A549 (cell line): ENCODE measurements around the gene HIVEP1. TPM values are rescaled to one million over a fixed set of nuclear protein-coding genes. Genes with fewer than 3 reads are reported as not detected.

ENCODE experiments used
- ATAC-seq, 2 experiments: fragments of 200-7000 bp in 1 of 2; fragments of >200 bp in 1 of 2; cut with Nextera tagmentation in 1 of 2; cut with Tn5 transposase in 1 of 2; 3 replicates each; pipeline versions ENCODE4 v1.8.0 to v1.9.1; 2018 to 2020; ENCODE audit warnings: mild to moderate bottlenecking in 1 of 2, moderate library complexity in 1 of 2
- CTCF ChIA-PET: fragments of 300-600 bp; sonication (Branson Sonifier 250); formaldehyde crosslinking; extraction: SDS; loops from one replicate; lab custom pipeline; 2021; ENCODE audit warnings: antibody characterized with exemption, inconsistent platforms; lab: Yijun Ruan, JAX
- POLR2A ChIA-PET: fragments of 350-600 bp; formaldehyde crosslinking; extraction: SDS; loops from one replicate; lab custom pipeline; 2021; ENCODE audit warnings: antibody characterized with exemption, inconsistent platforms; lab: Yijun Ruan, JAX
- DNase-seq, 2 experiments: peaks; one replicate each; pipeline versions ENCODE4 v3.0.0 to v3.0.0-alpha.2; 2011 to 2016; ENCODE audit warnings: low read depth in 1 of 2, low spot score in 1 of 2
- FAIRE-seq: peaks from 2 replicates; lab custom pipeline; 2011; peaks lifted over from hg19 to GRCh38; lab: Jason Lieb, UNC
- H3K27ac ChIP-seq, 2 experiments: fragments of >200 bp; sonication (Bioruptor Twin); formaldehyde crosslinking; 3 replicates each; pipeline ENCODE4 v1.5.1; 2016 to 2017
- H3K4me1 ChIP-seq: fragments of >200 bp; sonication (Bioruptor Twin); formaldehyde crosslinking; 3 replicates; pipeline ENCODE4 v1.6.1; 2016
- H3K4me2 ChIP-seq: fragments of >200 bp; sonication (Bioruptor Twin); formaldehyde crosslinking; 3 replicates; pipeline ENCODE4 v1.6.1; 2016
- H3K4me3 ChIP-seq: fragments of >200 bp; sonication (Bioruptor Twin); formaldehyde crosslinking; 3 replicates; pipeline ENCODE4 v1.5.1; 2016
- H3K9me3 ChIP-seq: fragments of >200 bp; sonication (Bioruptor Twin); formaldehyde crosslinking; 3 replicates; pipeline ENCODE4 v1.6.1; 2016
- CBX2 ChIP-seq: fragments of 200-600 bp; sonication (generic); IDR thresholded peaks from 2 replicates; pipeline ENCODE4 v1.6.1; 2016; ENCODE audit warnings: low read depth, mild to moderate bottlenecking, borderline replicate concordance
- CBX8 ChIP-seq: fragments of 200-600 bp; sonication (generic); IDR thresholded peaks from 2 replicates; pipeline ENCODE4 v1.6.1; 2016
- CEBPB ChIP-seq, 2 experiments: fragments of >200 bp in 1 of 2; sonication (Bioruptor Twin) in 1 of 2; formaldehyde crosslinking in 1 of 2; IDR thresholded peaks; 2 replicates each; pipeline ENCODE4 v1.6.1; 2012 to 2016
- CHD2 ChIP-seq: fragments of 150-350 bp; IDR thresholded peaks from 2 replicates; pipeline ENCODE4 v1.6.1; 2014; ENCODE audit warnings: low read length; ENCODE audit not compliant: partially characterized antibody
- CHD4 ChIP-seq: fragments of 200-600 bp; sonication (generic); IDR thresholded peaks from 2 replicates; pipeline ENCODE4 v1.6.1; 2016; ENCODE audit warnings: antibody characterized with exemption, mild to moderate bottlenecking, borderline replicate concordance
- FOXS1 ChIP-seq: fragments of 250-450 bp; sonication (Bioruptor Pico); IDR thresholded peaks from 2 replicates; pipeline ENCODE4 v1.5.0; 2020; ENCODE audit warnings: mild to moderate bottlenecking, moderate library complexity
- GATA3 ChIP-seq: IDR thresholded peaks from 2 replicates; pipeline ENCODE4 v1.6.1; 2012; ENCODE audit warnings: borderline replicate concordance
- HDAC2 ChIP-seq: fragments of 200-600 bp; sonication (generic); IDR thresholded peaks from 2 replicates; pipeline ENCODE4 v1.6.1; 2016
- HOXA7 ChIP-seq: fragments of 250-450 bp; sonication (Bioruptor Pico); IDR thresholded peaks from 2 replicates; pipeline ENCODE4 v1.5.0; 2020; ENCODE audit warnings: mild to moderate bottlenecking, moderate library complexity
- HOXB13 ChIP-seq: fragments of 250-450 bp; sonication (Bioruptor Pico); IDR thresholded peaks from 2 replicates; pipeline ENCODE4 v1.5.0; 2020; ENCODE audit warnings: low read depth, mild to moderate bottlenecking, moderate library complexity
- KDM5A ChIP-seq: fragments of 200-600 bp; sonication (generic); IDR thresholded peaks from 2 replicates; pipeline ENCODE4 v1.6.1; 2016; ENCODE audit warnings: antibody characterized with exemption, mild to moderate bottlenecking
- MYC ChIP-seq: IDR thresholded peaks from 2 replicates; pipeline ENCODE4 v1.6.1; 2012; ENCODE audit warnings: mild to moderate bottlenecking, inconsistent platforms, low read length, improper control_type of control experiment, borderline replicate concordance
- NFE2L2 ChIP-seq: fragments of 150-350 bp; conservative IDR thresholded peaks from 2 replicates; pipeline ENCODE4 v1.6.1; 2014; ENCODE audit warnings: low read length
- PHF8 ChIP-seq: fragments of 200-600 bp; sonication (generic); IDR thresholded peaks from 2 replicates; pipeline ENCODE4 v1.6.1; 2016; ENCODE audit warnings: low read depth, mild to moderate bottlenecking, antibody characterized with exemption, moderate library complexity, borderline replicate concordance
- RARB ChIP-seq: fragments of 250-450 bp; sonication (Bioruptor Pico); IDR thresholded peaks from 2 replicates; pipeline ENCODE4 v1.8.0; 2021; ENCODE audit warnings: mild to moderate bottlenecking, moderate library complexity
- RCOR1 ChIP-seq: fragments of 150-350 bp; IDR thresholded peaks from 2 replicates; pipeline ENCODE4 v1.6.1; 2014; ENCODE audit warnings: antibody characterized with exemption, low read length, low read depth
- RFX5 ChIP-seq: fragments of 450-650 bp; IDR thresholded peaks from 2 replicates; pipeline ENCODE4 v1.7.1; 2014; ENCODE audit warnings: antibody characterized with exemption, mild to moderate bottlenecking, moderate library complexity
- RNF2 ChIP-seq: fragments of 200-600 bp; sonication (generic); IDR thresholded peaks from 2 replicates; pipeline ENCODE4 v1.6.1; 2016; ENCODE audit warnings: low read depth, mild to moderate bottlenecking, antibody characterized with exemption, moderate library complexity, borderline replicate concordance
- SMC3 ChIP-seq: fragments of >200 bp; sonication (Bioruptor Twin); formaldehyde crosslinking; IDR thresholded peaks from 3 replicates; pipeline ENCODE4 v1.6.1; 2018; ENCODE audit warnings: inconsistent platforms
- ZC3H11A ChIP-seq: fragments of 450-650 bp; IDR thresholded peaks from 2 replicates; pipeline ENCODE4 v1.6.1; 2014; ENCODE audit warnings: antibody characterized with exemption, mild to moderate bottlenecking
- ZFP36 ChIP-seq: fragments of 450-650 bp; IDR thresholded peaks from 2 replicates; pipeline ENCODE4 v1.6.1; 2014; ENCODE audit warnings: borderline replicate concordance; ENCODE audit not compliant: partially characterized antibody
- ZSCAN20 ChIP-seq: fragments of 250-450 bp; sonication (Bioruptor Pico); IDR thresholded peaks from 2 replicates; pipeline ENCODE4 v1.8.0; 2022; ENCODE audit warnings: mild to moderate bottlenecking, moderate library complexity
- WGBS: methylation state at CpG from one replicate; pipeline ENCODE4 v1.1.6; 2017; ENCODE audit errors: missing lambda C conversion rate; 5-methylcytosine and 5-hydroxymethylcytosine counted together
- polyA plus RNA-seq, 4 experiments: library from polyadenylated mRNA; depleted of rRNA in 3 of 4; stranded (reverse); fragments of >200 nt; fragmentation: RNase III in 1 of 4; extraction: RNeasy Plus Mini Kit Qiagen cat#74134 plus additional on column Dnase treatment in 1 of 4; gene quantifications; 2 replicates in 3 of 4; 3 replicates in 1 of 4; pipeline ENCODE4 v1.2.3, GENCODE V29; 2011 to 2017
- TF ChIP-seq, protein P1 (sequence below): fragments of >200 bp; sonication (Bioruptor Twin); formaldehyde crosslinking; IDR thresholded peaks from 3 replicates; pipeline ENCODE4 v1.6.1; 2016
- TF ChIP-seq, protein P2 (sequence below): IDR thresholded peaks from 2 replicates; pipeline ENCODE4 v1.6.1; 2012; ENCODE audit warnings: low read depth, borderline replicate concordance
- TF ChIP-seq, protein P3 (sequence below): fragments of 250-450 bp; sonication (Bioruptor Pico); IDR thresholded peaks from 2 replicates; pipeline ENCODE4 v1.5.0; 2021; ENCODE audit warnings: mild to moderate bottlenecking, moderate library complexity, borderline replicate concordance
- TF ChIP-seq, protein P4 (sequence below): fragments of 450-650 bp; IDR thresholded peaks from 2 replicates; pipeline ENCODE4 v1.6.1; 2014; ENCODE audit warnings: antibody characterized with exemption
- TF ChIP-seq, protein P5 (sequence below): fragments of 250-450 bp; sonication (Bioruptor Pico); IDR thresholded peaks from 2 replicates; pipeline ENCODE4 v1.5.0; 2020; ENCODE audit warnings: low read depth, mild to moderate bottlenecking, moderate library complexity

Gene HIVEP1
- polyA plus RNA-seq, 2 of the 4 experiments (the other 2 are of a cell fraction), result 5.8 to 10.5 TPM

DNA sequence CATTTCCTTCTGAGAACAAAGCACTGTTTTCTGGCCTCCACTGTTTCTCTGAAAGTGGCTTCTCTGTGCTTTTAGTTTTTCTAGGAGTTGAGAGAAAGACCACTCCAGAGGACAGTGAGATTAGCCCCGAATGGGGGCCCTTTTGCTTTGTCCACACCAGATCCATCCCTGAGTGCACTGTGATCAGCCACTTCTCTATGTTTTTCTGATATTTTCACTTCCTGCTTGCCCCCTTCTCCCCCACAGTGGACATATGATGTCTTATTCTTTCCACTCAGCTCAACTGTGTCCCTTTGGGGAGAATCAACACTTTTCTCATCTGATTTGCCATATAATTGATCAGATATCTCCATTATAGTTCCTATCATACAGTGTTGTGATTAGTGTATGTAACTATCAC lies 35.6 kb upstream of the HIVEP1 start:
- no peaks in the 10 kb centered on the region for H3K9me3 ChIP-seq
- peaks cover under 1% of the 10 kb centered on the region; the same call in 1 of the 3 replicates for H3K4me1 ChIP-seq
- 65% methylated on average over 1 of the region's 1 CpG for WGBS
- FAIRE-seq, result no peak
- no peak for DNase-seq
- no peak overlapping the region for H3K27ac ChIP-seq
- H3K4me3 ChIP-seq, result no peak overlapping the region
- TF ChIP-seq RARB (CRISPR knock-in tag), result no peak
- TF ChIP-seq, protein P1, sequence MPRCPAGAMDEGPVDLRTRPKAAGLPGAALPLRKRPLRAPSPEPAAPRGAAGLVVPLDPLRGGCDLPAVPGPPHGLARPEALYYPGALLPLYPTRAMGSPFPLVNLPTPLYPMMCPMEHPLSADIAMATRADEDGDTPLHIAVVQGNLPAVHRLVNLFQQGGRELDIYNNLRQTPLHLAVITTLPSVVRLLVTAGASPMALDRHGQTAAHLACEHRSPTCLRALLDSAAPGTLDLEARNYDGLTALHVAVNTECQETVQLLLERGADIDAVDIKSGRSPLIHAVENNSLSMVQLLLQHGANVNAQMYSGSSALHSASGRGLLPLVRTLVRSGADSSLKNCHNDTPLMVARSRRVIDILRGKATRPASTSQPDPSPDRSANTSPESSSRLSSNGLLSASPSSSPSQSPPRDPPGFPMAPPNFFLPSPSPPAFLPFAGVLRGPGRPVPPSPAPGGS, result no peak
- no peak for TF ChIP-seq RFX5
- no peak for TF ChIP-seq HDAC2
- TF ChIP-seq, protein P2, sequence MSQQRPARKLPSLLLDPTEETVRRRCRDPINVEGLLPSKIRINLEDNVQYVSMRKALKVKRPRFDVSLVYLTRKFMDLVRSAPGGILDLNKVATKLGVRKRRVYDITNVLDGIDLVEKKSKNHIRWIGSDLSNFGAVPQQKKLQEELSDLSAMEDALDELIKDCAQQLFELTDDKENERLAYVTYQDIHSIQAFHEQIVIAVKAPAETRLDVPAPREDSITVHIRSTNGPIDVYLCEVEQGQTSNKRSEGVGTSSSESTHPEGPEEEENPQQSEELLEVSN, result no peak
- no peak for TF ChIP-seq FOXS1 (CRISPR knock-in tag)
- TF ChIP-seq, protein P3, sequence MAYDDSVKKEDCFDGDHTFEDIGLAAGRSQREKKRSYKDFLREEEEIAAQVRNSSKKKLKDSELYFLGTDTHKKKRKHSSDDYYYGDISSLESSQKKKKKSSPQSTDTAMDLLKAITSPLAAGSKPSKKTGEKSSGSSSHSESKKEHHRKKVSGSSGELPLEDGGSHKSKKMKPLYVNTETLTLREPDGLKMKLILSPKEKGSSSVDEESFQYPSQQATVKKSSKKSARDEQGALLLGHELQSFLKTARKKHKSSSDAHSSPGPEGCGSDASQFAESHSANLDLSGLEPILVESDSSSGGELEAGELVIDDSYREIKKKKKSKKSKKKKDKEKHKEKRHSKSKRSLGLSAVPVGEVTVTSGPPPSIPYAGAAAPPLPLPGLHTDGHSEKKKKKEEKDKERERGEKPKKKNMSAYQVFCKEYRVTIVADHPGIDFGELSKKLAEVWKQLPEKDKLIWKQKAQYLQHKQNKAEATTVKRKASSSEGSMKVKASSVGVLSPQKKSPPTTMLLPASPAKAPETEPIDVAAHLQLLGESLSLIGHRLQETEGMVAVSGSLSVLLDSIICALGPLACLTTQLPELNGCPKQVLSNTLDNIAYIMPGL, result no peak
- no peak for TF ChIP-seq NFE2L2
- TF ChIP-seq, protein P4, sequence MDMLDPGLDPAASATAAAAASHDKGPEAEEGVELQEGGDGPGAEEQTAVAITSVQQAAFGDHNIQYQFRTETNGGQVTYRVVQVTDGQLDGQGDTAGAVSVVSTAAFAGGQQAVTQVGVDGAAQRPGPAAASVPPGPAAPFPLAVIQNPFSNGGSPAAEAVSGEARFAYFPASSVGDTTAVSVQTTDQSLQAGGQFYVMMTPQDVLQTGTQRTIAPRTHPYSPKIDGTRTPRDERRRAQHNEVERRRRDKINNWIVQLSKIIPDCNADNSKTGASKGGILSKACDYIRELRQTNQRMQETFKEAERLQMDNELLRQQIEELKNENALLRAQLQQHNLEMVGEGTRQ, result no peak
- TF ChIP-seq CBX8, result no peak
- TF ChIP-seq ZFP36, result no peak
- no peak for TF ChIP-seq CBX2
- TF ChIP-seq ZC3H11A, result no peak
- no peak for TF ChIP-seq CHD4
- no peak for TF ChIP-seq ZSCAN20 (CRISPR knock-in tag)
- TF ChIP-seq RNF2, result no peak
- H3K4me2 ChIP-seq, result no peak overlapping the region
- ATAC-seq, result no peak
- POLR2A ChIA-PET, result no interaction called here
- CTCF ChIA-PET, result no interaction called here

DNA sequence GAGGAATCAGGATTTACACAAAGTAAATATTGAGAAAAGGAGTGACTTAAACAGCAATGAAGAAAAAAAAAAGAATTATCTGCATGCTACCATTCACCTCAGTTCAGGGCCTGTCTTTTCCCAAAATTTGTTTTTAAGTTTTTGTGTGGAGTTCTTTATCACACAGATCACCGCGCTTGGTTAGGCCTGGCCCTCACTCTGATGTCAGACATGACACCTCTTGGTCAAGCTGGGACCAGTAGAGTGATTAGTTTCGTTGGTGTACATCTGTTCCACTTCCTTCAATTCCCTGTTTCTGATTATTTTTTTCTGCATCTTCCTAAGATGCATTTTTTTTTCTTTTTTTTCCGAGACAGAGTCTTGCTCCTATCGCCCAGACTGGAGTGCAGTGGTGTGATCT lies 34.9 kb upstream of the HIVEP1 start:
- no peak overlapping the region for H3K4me3 ChIP-seq
- 78% methylated on average over 5 of the region's 5 CpGs for WGBS
- ChIA-PET POLR2A (no interaction called here), CTCF (no interaction called here)
- no peak overlapping the region for H3K4me2 ChIP-seq
- no peak overlapping the region for H3K27ac ChIP-seq
- TF ChIP-seq ZFP36 (no peak), HOXA7 (CRISPR knock-in tag) (no peak)
- TF ChIP-seq, protein P5, sequence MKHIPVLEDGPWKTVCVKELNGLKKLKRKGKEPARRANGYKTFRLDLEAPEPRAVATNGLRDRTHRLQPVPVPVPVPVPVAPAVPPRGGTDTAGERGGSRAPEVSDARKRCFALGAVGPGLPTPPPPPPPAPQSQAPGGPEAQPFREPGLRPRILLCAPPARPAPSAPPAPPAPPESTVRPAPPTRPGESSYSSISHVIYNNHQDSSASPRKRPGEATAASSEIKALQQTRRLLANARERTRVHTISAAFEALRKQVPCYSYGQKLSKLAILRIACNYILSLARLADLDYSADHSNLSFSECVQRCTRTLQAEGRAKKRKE (CRISPR knock-in tag), result no peak
- FAIRE-seq (no peak), DNase-seq (no peak), ATAC-seq (no peak)
- no peaks in the 10 kb centered on the region for H3K9me3 ChIP-seq
- no peaks in the 10 kb centered on the region for H3K4me1 ChIP-seq

DNA sequence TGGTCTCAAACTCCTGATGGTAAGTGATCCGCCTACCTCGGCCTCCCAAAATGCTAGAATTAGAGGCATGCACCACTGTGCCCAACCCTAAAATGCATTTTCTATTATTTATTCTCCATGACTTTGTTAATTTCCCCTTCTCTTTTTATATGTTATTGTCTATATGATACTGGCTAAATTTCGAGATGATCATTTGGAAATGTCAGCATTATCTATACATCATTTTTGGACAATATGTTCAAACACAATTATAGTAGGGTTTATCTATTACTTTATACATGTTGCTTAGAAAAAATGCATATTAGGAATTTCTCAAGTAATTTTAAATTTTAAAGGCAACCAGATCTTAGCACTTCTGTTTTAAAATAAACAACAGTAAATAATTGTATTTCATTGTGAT lies 34.4 kb upstream of the HIVEP1 start:
- ChIA-PET CTCF (no interaction called here), POLR2A (no interaction called here)
- FAIRE-seq (no peak), DNase-seq (no peak), ATAC-seq (no peak)
- no peak overlapping the region for H3K27ac ChIP-seq
- H3K9me3 ChIP-seq, result no peaks in the 10 kb centered on the region
- no peak for TF ChIP-seq CBX8
- TF ChIP-seq, protein P2, result no peak
- TF ChIP-seq MYC, result no peak
- no peak for TF ChIP-seq GATA3
- TF ChIP-seq HOXB13, result no peak
- TF ChIP-seq CEBPB (IDR thresholded peaks at IDR 0.05), result no peak
- TF ChIP-seq, protein P5 (CRISPR knock-in tag), result no peak
- TF ChIP-seq, protein P4, result no peak
- no peak for TF ChIP-seq KDM5A
- no peak for TF ChIP-seq SMC3
- no peak for TF ChIP-seq CHD2
- no peak for TF ChIP-seq RCOR1
- TF ChIP-seq PHF8, result no peak
- TF ChIP-seq CHD4, result no peak
- no peak for TF ChIP-seq ZC3H11A
- H3K4me2 ChIP-seq, result no peak overlapping the region
- no peaks in the 10 kb centered on the region for H3K4me1 ChIP-seq
- H3K4me3 ChIP-seq, result no peak overlapping the region
- WGBS, result 85% methylated on average over 3 of the region's 3 CpGs
